ENCODE measurements around the gene ROR2.

DNA sequence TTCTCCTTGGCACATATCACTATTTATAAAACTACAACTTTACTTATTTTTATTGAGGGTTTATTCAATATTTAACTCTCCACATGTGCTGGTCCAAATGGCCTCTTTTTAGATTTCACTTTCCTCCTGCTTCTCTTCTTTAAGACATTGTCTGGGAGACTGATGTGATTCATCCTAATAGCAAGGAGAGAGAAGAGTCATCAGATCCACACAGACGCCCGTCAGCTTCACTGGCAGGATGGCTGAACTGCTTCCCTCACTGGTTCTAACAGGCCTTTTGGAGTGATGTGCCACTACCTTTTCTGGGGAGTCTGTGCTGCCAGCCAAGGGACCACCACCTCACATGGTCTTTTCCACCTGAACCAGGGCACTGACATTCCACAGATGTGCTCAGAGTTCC is 16.5 kb upstream of the ROR2 start:
- TF ChIP-seq, protein P1, sequence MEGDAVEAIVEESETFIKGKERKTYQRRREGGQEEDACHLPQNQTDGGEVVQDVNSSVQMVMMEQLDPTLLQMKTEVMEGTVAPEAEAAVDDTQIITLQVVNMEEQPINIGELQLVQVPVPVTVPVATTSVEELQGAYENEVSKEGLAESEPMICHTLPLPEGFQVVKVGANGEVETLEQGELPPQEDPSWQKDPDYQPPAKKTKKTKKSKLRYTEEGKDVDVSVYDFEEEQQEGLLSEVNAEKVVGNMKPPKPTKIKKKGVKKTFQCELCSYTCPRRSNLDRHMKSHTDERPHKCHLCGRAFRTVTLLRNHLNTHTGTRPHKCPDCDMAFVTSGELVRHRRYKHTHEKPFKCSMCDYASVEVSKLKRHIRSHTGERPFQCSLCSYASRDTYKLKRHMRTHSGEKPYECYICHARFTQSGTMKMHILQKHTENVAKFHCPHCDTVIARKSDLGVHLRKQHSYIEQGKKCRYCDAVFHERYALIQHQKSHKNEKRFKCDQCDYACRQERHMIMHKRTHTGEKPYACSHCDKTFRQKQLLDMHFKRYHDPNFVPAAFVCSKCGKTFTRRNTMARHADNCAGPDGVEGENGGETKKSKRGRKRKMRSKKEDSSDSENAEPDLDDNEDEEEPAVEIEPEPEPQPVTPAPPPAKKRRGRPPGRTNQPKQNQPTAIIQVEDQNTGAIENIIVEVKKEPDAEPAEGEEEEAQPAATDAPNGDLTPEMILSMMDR (IDR thresholded peaks at IDR 0.05) = no peak
- TF ChIP-seq POLR2A (IDR thresholded peaks at IDR 0.05) = no peak

Data from uterus (tissue), 2 donors.